ENCODE measurements around the gene EMC1. TPM values are rescaled to one million over a fixed set of nuclear protein-coding genes. Genes with fewer than 3 reads are reported as not detected.
"Not testable (repeated sequence)": the region's sequence is repeated elsewhere in the genome, so short reads cannot be mapped to it uniquely, and the experiment has no call there.

Gene EMC1
- total RNA-seq, 1 donor from 2014 or later: 47.8 TPM

DNA sequence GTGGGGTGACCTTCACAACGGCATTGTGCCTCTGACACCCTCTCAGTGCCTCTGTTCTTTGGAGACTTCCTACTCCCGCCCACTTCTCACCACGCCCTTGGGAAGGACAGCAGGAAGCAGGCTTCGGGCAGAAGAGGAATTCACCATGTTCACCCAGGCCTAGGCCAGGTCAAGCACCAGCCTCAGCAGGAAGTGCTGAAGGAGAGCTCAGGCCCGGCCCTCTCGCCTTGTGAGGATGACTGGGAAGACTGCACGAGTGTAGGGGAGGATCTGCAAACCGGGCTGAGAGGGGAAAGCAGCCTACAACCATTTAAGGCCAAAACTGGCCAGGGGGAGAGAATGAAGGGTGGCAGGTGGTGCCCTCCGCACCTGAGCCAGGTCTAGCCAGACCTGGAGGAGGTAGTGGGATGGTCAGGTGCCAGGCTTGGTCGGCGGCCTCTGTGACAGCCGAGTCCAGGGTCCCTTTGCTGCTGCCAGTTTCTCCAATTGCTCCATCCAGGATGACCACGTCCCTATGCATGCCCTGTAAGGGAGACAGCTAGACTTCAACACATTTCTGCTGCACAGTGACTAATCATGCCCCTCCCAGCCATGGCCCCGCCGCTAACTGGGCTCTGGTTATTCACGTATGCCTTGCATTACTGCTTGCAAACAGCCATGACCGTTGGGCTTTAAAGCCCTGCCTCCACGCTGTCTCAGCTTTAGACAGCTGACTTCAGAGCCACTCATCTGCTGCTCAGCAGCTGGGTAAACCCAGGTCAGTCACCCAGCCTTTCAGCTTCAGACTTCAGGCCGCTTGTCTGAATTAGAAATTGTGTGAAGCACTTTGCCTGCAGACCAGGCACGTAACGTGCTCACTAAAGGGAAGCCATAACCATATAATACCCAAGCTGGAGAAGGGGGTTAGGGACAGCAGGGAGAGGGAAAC, 9.2 kb upstream of the EMC1 start:
- intact Hi-C loops (cut with micrococcal nuclease): no loop called here

DNA sequence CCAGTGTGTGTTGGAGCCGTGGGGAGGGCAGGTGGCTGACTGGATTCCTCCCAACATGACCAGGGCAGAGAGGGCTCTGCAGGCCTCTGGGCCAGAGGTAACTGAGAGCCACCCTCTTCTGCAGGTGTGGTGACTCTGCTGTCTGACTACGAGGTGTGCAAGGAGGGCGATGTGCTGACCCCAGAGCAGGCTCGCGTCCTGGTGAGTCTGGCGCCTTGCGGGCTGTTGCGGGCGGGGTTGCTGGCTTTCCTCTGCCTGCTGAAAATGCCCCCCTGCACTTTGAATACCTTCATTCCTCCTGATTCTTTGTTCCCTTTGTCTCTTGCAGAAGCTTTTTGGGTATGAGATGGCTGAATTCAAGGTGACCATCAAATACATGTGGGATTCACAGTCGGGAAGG, 7.0 kb upstream of the EMC1 start:
- intact Hi-C loops (cut with micrococcal nuclease): no loop called here

DNA sequence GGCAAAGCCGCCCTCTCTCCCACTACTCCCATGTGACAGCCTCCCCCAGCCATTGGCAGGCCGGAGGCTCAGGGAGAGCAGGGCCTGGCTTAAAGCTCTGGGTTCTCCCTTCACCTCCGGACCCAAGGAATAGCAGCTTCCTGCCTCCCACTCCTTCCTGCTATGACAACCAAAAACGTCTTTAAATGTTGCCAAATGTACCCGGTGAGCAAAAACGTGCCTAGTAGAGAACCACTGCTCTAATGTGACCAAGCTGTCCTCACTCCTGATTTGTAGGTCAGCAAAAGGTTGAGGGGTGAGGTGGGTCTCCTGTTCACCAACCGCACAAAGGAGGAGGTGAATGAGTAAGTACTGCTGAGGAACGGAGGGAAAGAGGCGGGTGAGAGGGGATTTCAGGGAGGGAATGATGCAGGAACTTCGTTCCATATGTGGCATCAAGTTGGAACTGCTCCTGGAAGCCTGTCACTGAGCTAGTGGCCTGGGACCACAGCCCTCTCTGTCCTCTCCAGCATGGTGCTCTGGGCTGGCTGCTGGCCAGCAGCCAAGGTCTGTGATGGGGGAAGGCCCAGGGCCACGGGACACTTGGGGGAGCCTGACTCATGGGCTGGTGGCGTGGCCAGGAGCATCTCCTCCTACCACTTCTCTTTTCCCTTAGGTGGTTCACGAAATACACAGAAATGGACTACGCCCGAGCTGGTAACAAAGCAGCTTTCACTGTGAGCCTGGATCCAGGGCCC, 6.0 kb upstream of the EMC1 start:
- intact Hi-C loops (cut with micrococcal nuclease): no loop called here

DNA sequence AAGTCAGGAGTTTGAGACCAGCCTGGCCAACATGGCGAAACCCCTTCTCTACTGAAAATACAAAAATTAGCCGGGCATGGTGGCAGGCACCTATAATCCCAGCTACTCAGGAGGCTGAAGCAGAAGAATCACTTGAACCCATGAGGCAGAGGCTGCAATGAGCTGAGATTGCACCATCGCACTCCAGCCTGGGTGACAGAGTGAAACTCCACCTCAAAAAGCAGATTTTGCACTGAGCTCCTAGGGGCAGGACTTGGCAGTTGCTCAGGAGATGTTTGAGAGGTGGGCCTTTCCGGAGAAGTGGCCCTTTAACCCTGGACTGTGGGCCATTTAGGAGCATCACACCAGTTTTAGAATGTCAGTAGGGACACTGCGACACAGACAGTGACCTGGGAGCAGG, 5.0 kb upstream of the EMC1 start:
- intact Hi-C loops (cut with micrococcal nuclease): not testable (repeated sequence)

DNA sequence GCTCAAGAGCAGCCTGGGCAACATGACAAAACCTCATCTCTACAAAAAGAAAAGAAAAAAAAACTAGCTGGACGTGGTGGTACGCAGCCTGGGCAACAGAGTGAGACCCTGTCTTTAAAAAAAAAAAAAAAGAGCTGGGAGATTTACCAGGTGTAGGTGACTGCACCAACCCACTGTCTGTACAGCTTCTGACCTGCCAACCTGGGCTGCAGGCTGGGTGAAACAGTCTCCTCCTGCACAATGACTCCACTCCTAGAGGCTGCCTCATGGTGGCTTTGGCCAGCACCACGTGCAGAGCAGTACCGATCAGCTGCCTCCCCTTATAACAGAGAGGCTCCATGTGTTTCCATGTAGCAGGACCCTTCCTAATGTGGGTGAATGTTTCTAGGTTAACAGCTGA, 4.0 kb upstream of the EMC1 start:
- intact Hi-C loops (cut with micrococcal nuclease): no loop called here

DNA sequence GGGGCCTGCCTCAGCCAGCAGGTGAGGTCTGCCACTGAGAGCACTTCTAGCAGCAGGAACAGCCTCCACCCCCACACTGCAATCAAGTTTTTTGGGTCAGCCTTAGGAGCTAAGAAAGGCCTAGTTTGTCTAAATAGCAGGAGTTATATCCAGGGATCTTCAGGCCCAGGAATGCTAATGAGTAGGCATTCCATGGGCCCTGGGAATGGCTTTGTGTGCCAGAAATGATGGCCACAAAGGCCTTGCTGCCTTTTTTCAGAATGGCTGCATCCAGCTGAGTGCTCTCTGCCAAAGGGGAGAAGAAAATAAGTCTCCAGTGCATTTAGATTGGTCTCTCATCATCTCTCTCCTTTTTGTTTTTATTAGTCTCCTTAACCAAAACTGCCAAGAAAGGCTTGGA, 3.1 kb upstream of the EMC1 start:
- intact Hi-C loops (cut with micrococcal nuclease): no loop called here

DNA sequence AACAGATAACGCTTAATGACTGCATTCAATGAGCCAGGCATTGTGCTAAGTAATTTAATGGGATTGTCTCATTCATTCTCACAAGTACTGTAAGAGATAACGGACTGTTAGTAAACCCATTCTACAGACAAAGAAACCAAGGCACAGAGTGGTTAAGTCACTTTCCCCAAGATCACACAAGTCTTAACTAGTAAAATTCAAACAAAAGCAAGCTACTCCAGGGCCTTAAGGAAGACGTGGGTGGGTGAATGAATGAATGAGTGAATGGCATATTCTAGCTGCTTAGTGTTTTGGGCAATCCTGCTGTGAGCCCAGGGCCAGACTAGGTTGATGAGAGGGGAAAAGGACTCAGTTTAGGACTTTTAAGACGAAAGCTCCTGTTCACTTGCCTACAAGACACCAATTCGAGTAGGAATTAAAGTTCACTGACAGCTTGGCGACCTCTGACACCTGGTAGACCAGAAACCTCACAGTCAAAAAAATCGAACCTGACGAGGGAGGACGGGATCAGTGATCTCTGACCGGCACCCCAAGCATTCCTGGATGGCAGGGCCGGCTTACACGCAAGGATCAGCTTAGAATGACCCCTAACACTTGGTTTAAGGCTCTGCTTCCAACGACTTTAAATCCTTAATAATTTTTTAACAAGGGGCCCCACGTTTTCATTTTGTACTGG, 557 bp downstream of the EMC1 start:
- intact Hi-C loops (cut with micrococcal nuclease): loop anchor here (1.0 to 2.0 kb wide), 7 partner anchors 9 to 402 kb away; partner anchors contain the start of genes AKR7A2, ALDH4A1, CAPZB and SLC66A1

DNA sequence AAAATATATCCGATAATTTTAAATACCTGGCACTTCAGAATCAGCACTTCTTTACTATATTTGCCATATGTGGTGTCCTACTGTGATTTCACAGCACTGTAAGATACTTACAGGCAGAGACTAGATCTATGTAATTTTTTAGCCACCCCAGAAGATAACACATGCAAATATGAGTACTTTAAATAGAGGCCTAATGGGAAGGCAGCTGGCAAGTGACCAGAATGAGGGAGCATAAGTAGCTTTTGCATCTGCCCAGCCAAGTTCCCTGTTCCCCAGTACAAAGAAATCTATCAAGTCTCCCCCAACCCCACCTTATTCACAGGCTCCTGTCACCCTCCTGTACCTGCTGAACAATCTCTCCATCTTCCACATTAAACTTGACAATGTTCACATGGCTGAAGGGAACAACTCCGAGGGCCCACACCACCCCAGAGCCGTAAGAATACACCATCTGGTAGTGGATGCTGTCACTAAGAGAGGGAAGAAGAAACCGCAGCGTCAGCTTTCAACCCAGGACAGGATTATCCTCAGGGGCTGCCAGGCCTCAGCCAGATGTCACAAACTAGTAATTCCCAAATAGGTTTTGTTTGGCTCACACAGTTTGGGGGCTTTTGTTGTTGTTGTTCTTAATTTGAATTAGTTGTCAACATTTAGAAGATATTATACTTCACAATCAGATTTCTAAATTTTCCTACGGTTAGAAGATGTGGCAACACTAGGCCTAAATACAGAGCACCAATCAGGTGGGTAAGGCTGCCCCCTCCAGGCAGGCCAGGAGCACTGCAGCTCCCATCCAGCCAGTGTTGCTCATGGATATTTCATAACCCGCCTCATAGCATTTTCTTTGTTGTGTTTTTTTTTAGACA, 10.4 kb downstream of the EMC1 start:
- intact Hi-C loops (cut with micrococcal nuclease): loop anchor here (1.0 to 2.0 kb wide), 7 partner anchors 10 to 357 kb away; partner anchors contain the start of genes EMC1, MRTO4 and UBR4

DNA sequence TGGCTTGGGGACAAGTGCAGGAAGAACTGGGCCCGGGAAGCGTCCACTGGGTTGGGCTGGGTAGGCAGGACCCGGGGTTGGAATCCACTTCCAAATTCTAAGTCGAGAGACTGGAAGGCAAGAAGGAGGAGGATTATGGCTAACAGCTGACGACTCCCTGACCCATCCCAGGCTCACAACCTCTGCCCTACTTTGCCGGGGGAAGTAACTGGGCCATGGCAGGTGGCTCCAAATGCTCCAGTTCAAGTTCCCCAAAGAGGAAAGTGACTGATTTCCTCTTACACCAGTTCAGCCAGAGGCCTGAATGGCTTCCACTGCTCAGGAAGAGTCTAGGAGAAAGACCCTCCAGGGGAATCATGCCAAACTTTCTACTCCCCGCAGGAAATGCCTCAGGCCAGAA, 11.4 kb downstream of the EMC1 start:
- intact Hi-C loops (cut with micrococcal nuclease): loop anchor here (2.0 kb wide), 1 partner anchor 127 kb away; no protein-coding TSS in a partner anchor

DNA sequence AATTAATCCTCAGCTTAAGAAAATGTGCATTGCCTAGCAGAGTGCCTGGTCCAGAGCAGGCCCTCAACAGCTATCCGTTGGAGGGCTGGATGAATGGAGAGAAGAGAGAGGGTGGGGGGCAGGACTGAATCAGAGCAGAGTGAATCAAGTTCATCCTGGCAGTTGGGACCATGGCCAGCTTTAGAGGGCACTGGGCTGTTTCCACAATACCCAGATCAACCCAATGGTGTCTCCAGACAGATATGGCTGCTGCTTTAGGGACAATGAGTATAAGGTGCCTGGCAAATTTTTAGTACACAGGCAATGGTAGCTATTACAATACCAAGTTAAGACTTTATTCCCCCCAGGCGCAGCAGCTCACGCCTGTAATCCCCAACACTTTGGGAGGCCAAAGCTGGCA, 17.1 kb downstream of the EMC1 start:
- intact Hi-C loops (cut with micrococcal nuclease): no loop called here

DNA sequence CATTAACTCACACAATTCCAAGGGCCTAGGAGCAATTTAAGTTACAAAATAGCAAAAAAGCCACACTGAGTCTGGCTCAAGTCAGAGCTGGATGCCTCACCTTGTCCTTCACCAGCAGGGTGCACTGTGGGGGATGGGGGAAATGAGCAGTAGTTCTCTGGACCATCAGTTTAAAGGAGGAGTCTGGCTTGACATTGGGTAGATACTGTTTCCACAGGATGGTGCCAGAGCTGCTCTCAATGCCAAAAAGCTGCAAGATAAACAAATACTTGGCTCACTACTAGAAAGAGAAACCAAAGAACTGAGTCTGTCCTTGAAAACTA, 18.8 kb downstream of the EMC1 start:
- intact Hi-C loops (cut with micrococcal nuclease): no loop called here

DNA sequence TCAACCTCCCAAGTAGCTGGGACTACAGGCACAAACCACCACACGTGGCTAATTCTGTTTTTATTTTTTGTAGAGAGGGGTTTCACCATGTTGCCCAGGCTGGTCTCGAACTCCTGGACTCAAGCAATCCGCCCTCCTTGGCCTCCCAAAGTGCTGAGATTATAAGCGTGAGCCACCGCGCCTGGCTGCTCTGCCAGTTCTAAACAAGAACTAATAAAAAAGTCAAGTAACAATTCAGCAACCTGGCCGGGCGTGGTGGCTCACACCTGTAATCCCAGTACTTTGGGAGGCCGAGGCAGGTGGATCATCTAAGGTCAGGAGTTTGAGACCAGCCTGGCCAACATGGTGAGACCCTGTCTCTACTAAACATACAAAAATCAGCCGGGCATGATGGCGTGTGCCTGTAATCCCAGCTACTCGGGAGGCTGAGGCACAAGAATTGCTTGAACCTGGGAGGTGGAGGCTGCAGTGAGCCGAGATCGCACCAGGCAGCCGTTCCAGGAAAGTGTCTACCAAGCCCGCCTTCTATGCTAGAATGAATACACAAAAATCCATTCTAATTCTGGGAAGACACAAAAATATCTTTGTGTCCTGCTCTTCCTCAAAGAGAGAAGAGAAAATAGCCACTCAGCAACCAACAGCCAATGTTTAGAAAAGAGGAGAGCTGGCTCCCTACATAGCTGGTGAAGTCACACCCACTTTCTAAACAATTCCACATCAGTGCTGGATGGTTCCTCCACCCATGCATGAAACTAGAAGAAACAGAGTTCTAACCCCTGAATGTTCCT, 19.4 kb downstream of the EMC1 start:
- intact Hi-C loops (cut with micrococcal nuclease): not testable (repeated sequence)

DNA sequence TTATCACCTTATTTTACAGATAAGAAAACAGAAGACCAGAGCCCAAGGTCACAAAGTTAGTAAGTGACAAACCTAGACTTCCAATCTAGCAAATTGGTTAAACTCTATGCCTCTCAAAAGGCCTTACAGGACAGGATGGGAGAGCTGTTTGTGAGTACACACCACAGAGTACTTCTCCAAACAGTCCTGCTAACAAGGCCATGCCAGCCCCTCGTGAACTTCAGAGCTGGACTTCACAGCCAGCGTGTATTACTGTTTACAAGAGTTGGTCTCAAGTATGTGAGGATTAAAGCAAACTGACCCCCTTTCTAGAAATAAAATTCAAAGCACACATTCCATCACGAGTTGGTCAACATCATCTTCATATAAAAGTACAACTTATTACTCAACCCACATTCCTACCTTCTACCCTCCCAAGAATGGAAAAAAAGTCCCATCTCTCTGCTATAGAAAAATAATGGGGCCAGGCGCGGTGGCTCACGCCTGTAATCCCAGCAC, 21.4 kb downstream of the EMC1 start:
- intact Hi-C loops (cut with micrococcal nuclease): no loop called here

DNA sequence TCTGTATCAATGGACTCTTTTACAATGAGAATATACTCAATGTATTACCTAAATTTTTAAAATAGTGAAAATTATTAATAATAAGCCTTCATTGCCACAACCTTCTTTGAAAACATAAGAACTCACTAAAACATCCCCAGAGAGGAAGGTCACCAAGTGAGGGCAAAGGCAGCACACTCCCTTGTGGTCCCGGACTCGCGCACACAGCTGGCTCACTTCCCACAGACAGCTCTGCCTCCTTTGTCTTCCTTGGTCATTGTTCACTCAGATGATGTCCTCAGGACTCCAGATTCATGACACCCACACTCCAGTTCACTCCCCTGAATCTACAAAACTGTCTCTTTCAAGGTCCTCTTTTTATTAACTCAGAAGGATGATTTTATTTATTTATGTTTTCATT, 22.1 kb downstream of the EMC1 start:
- intact Hi-C loops (cut with micrococcal nuclease): no loop called here

DNA sequence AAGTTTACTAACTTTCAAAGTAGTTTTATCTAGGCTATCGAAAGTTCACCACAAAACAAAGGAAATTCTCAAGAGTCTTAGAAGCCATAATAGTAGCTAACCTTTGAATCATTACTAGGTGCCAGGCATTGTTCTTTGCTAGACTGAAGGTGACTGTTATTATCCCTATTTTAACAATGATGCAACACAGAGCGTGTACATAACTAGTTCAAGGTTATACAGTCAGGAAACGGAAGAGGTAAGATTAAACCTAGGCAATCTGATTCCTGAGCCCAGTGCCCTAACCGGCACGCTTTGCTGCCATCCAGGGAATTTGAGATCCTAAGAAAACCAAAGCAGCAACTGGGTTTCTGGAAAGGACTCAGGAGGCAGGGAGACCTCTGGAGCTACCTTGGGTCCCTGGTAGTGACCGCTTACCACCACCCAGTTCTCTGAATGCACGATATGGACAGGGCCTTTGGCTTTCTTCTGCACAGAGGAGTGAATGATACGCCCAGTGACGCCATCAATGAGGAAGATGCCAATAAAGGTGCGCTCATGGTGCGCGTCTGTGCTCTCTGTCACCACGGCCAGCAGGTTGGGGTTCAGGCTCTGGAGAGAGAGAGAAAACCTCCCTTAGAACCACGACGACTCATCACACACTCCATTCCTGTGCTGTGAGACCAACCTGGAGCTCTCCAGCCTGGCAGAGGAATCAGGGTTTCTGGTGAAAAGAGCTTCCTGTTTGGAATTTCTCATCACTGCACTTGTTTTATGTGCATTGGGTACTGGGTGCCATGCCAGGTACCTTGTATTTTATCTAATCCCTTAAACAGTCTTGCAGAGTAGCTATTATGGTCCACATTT, 28.1 kb downstream of the EMC1 start:
- intact Hi-C loops (cut with micrococcal nuclease): no loop called here

DNA sequence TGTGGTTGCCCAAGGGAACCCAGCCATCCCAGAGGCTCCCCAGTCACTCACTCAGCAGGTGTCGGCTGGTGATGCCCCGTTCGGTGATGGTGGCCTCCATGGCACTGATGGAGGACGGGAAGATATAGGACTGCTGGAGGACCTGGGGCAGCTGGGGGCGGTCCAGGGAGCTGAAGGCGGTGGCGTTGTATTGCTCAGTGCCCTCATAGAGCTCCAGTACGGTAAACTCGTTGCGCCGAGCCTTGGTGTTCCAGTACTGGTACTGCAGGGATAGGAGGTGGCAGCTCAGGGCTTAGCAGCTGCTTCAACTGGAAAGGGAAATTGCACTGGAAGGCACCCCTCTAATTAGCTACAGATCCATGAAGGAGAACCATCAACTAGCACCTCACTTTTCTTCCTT, 28.8 kb downstream of the EMC1 start:
- intact Hi-C loops (cut with micrococcal nuclease): no loop called here

DNA sequence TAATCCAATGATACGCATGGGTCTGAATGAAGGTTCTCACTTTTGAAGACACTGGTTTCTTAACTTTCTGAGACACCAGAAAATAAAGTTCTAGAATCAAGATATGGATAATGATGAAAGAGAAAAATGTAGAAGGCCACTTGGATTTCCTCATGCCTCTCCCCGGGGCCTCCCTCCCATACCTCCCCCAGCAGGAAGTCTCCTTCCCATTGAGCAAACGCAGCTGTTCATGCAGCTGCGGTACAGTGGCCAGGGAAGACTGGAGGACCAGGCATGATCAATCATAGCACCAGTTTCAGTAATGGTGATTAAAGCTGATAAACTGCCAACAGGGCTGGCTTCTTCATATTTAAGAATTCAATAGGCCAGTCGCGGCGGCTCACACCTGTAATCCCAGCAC, 30.3 kb downstream of the EMC1 start:
- intact Hi-C loops (cut with micrococcal nuclease): no loop called here

DNA sequence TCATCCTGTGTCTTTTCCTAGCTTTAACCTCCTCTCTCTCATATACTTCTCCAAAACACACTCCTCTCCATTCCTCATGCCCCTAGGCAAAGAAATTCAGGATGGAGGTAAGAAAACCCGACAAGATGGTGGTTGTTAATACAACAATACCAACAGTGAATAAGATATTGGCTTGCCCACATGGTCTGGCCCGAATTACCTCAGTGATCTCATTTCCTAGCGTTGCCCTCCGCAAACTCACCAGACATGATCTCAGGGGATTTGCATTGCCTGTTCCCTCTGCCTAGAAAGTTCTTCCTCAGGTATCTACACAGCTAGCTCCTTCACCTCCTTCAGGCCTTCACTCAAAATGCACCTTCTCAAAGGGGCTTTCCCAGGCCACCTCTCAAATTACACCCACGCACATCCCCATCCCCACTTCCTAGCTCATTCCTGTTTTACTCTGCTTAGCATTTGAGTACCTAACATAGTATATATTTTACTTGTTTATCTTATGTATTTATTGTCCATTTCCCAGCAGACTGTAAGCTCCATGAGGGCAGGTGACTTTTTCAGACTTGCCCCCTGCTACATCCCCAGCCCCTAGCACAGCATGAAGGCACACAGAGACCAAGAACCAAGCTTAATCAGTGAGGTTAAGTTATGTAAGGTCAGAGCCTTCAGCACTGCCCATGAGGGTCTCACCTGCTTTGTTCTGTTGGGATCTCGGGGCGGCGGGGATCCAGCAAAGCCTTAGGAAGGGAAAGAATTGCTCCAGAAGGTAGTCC, 31.1 kb downstream of the EMC1 start:
- intact Hi-C loops (cut with micrococcal nuclease): no loop called here
